HCT116 (cell line): ENCODE results near the gene COL12A1. TPM values are rescaled to one million over a fixed set of nuclear protein-coding genes. Genes with fewer than 3 reads are reported as not detected.

Experiments used
- ATAC-seq: fragments of 200-7000 bp; cut with Tn5 transposase; 2 replicates; pipeline ENCODE4 v1.9.1; 2020; ENCODE audit warnings: mild to moderate bottlenecking, moderate library complexity
- BruUV-seq: library from RNA; stranded (reverse); fragments of 400-500 nt; replicated peaks from 2 replicates; lab custom pipeline; 2021; lab: Mats Ljungman, UMichigan
- CTCF ChIA-PET: fragments of 300-600 bp; sonication (Branson Sonifier 250); formaldehyde crosslinking; loops from one replicate; lab custom pipeline; 2021; ENCODE audit warnings: antibody characterized with exemption; lab: Charles Lee
- POLR2A ChIA-PET: fragments of 300-600, 350-600 bp; sonication (Branson Sonifier 250); formaldehyde crosslinking; loops from one replicate; lab custom pipeline; 2021; ENCODE audit warnings: antibody characterized with exemption; lab: Charles Lee
- RAD21 ChIA-PET, 2 experiments: fragments of 300-600 bp; sonication (Branson Sonifier 250); formaldehyde crosslinking; loops; one replicate each; lab custom pipeline; 2023; ENCODE audit warnings: low total read pairs in 2 of 2; ENCODE audit not compliant: uncharacterized antibody in 2 of 2, unreplicated experiment in 2 of 2, low non-redundant PET in 1 of 2; lab: Charles Lee
- DNase-seq: peaks from one replicate; pipeline ENCODE4 v3.0.0-alpha.2; 2010; ENCODE audit warnings: low read depth, low spot score
- H2AFZ ChIP-seq: fragments of 200-600 bp; shearing (Covaris generic), sonication (generic); 2 replicates; pipeline ENCODE4 v1.6.1; 2017; ENCODE audit warnings: low read depth, mixed run types, mixed read lengths, antibody characterized with exemption, low read length; ENCODE audit not compliant: poor library complexity, severe bottlenecking
- H3K27ac ChIP-seq: 2 replicates; pipeline ENCODE4 v1.5.1; 2012; ENCODE audit warnings: low read depth, low read length
- H3K27me3 ChIP-seq: fragments of 200-600 bp; sonication (generic); 2 replicates; pipeline ENCODE4 v1.6.1; 2016; ENCODE audit warnings: mixed run types, low read length, mixed read lengths; ENCODE audit not compliant: insufficient read depth
- H3K36me3 ChIP-seq, 2 experiments: fragments of 200-500 bp in 1 of 2; fragments of 200-600 bp in 1 of 2; sonication (Bioruptor generic) in 1 of 2; sonication (generic) in 1 of 2; 2 replicates each; pipeline versions ENCODE4 v1.5.1 to v1.6.1; 2014 to 2016; ENCODE audit warnings: low read length in 2 of 2, inconsistent platforms in 1 of 2, mixed read lengths in 1 of 2, mixed run types in 1 of 2; ENCODE audit not compliant: insufficient read depth in 2 of 2, control insufficient read depth in 1 of 2
- H3K4me1 ChIP-seq, 2 experiments: fragments of 200-600 bp in 1 of 2; sonication (generic) in 1 of 2; 2 replicates each; pipeline versions ENCODE4 v1.5.1 to v1.6.1; 2012 to 2017; ENCODE audit warnings: low read length in 2 of 2, inconsistent platforms in 1 of 2, mild to moderate bottlenecking in 1 of 2, mixed read lengths in 1 of 2, mixed run types in 1 of 2, moderate library complexity in 1 of 2; ENCODE audit not compliant: insufficient read depth in 2 of 2, control insufficient read depth in 1 of 2
- H3K4me2 ChIP-seq: fragments of 200-600 bp; sonication (generic); 2 replicates; pipeline ENCODE4 v1.6.1; 2017; ENCODE audit warnings: mixed run types, low read length, mixed read lengths
- H3K4me3 ChIP-seq, 2 experiments: fragments of 200-600 bp in 1 of 2; sonication (generic) in 1 of 2; replicated peaks in 1 of 2; 2 replicates each; pipeline ENCODE4 v1.5.1; 2011 to 2016; ENCODE audit warnings: low read length in 2 of 2, control low read depth in 1 of 2, low read depth in 1 of 2, mild to moderate bottlenecking in 1 of 2, mixed read lengths in 1 of 2, mixed run types in 1 of 2
- H3K79me2 ChIP-seq: fragments of 200-600 bp; sonication (generic); 2 replicates; pipeline ENCODE4 v1.6.1; 2017; ENCODE audit warnings: mild to moderate bottlenecking, mixed run types, low read length, moderate library complexity, mixed read lengths; ENCODE audit not compliant: insufficient read depth
- H3K9ac ChIP-seq: fragments of 200-600 bp; sonication (generic); 2 replicates; pipeline ENCODE4 v1.6.1; 2016; ENCODE audit warnings: low read length, mixed read lengths
- H3K9me2 ChIP-seq: fragments of 200-600 bp; sonication (generic), shearing (Covaris generic); 2 replicates; pipeline ENCODE4 v1.6.1; 2017; ENCODE audit warnings: mixed run types, mild to moderate bottlenecking, moderate library complexity; ENCODE audit not compliant: insufficient read depth
- H3K9me3 ChIP-seq, 2 experiments: fragments of 200-500 bp in 1 of 2; fragments of 200-600 bp in 1 of 2; sonication (Bioruptor generic) in 1 of 2; sonication (generic) in 1 of 2; 2 replicates each; pipeline ENCODE4 v1.6.1; 2014 to 2017; ENCODE audit warnings: low read length in 2 of 2, mixed read lengths in 2 of 2, inconsistent platforms in 1 of 2, low read depth in 1 of 2, mild to moderate bottlenecking in 1 of 2, mixed run types in 1 of 2, moderate library complexity in 1 of 2; ENCODE audit not compliant: control insufficient read depth in 1 of 2, insufficient read depth in 1 of 2
- H4K20me1 ChIP-seq: fragments of 200-600 bp; sonication (generic), shearing (Covaris generic); 2 replicates; pipeline ENCODE4 v1.6.1; 2017; ENCODE audit warnings: mixed run types, mild to moderate bottlenecking, moderate library complexity; ENCODE audit not compliant: insufficient read depth
- CEBPB ChIP-seq: IDR thresholded peaks from 2 replicates; pipeline ENCODE4 v1.6.1; 2012; ENCODE audit warnings: low read depth
- JUND ChIP-seq: IDR thresholded peaks from 2 replicates; pipeline ENCODE4 v1.6.1; 2012
- POLR2A ChIP-seq: IDR thresholded peaks from 2 replicates; pipeline ENCODE4 v1.7.0; 2011; ENCODE audit warnings: borderline replicate concordance; ENCODE audit not compliant: insufficient read depth, insufficient read length; ENCODE audit errors: extremely low read depth
- SRF ChIP-seq: IDR thresholded peaks from 2 replicates; pipeline ENCODE4 v1.6.1; 2012; ENCODE audit warnings: low read depth
- ZNF274 ChIP-seq: fragments of 200-500 bp; sonication (Bioruptor generic); IDR thresholded peaks from 2 replicates; pipeline ENCODE4 v1.6.1; 2014; ENCODE audit warnings: mild to moderate bottlenecking, low read depth, low read length, inconsistent platforms
- intact Hi-C: fragments of 100-400 bp; cut with micrococcal nuclease; formaldehyde crosslinking; loops from 2 replicates; pipeline ENCODE4 v1.10.0; 2022
- total RNA-seq: library from RNA; stranded (reverse); gene quantifications from one replicate; pipeline ENCODE4 v1.2.1, GENCODE V29; 2021; ENCODE audit not compliant: unreplicated experiment
- TF ChIP-seq, protein P1 (sequence below): IDR thresholded peaks from 2 replicates; pipeline ENCODE4 v1.6.1; 2012
- TF ChIP-seq, protein P2 (sequence below): IDR thresholded peaks from 2 replicates; pipeline ENCODE4 v1.6.1; 2012; ENCODE audit warnings: low read depth
- TF ChIP-seq, protein P3 (sequence below), 3 experiments: fragments of 200-600 bp in 1 of 3; sonication (generic) in 1 of 3; IDR thresholded peaks in 2 of 3; conservative IDR thresholded peaks in 1 of 3; 2 replicates each; pipeline ENCODE4 v1.5.1; 2012 to 2017; ENCODE audit warnings: low read depth in 2 of 3, low read length in 2 of 3, antibody characterized with exemption in 1 of 3, borderline replicate concordance in 1 of 3, control low read depth in 1 of 3, mild to moderate bottlenecking in 1 of 3, mixed read lengths in 1 of 3, mixed run types in 1 of 3, moderate library complexity in 1 of 3; ENCODE audit not compliant: insufficient read depth in 1 of 3

Gene COL12A1
- total RNA-seq, 1 experiment from 2014 or later, result 23.5 TPM

DNA sequence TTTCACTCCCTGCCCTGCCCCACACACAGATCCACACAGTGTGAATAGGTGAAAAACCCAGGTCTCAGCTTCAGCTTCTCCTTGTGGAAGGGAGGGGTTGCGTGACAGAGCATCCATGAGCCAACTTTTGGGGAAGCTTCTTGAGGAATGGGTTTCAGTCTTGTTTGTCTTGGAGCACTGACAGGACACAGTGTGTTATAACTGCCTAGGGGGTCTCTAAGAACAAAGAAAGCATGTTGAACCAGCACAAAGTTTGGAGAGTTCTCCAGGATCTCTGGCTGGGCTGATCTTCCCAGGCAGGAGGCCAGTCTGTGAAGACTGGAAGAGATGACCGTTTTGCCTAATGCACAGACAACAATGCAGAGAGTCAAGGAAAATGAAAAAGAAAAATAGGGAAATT, 164.5 kb downstream of the COL12A1 start:
- Histone ChIP-seq H3K9me2 (no peaks in the 10 kb centered on the region), H3K4me2 (no peak overlapping the region), H4K20me1 (no peaks in the 10 kb centered on the region), H3K9ac (no peak overlapping the region), H3K4me3 (no peak overlapping the region), H3K27me3 (no peaks in the 10 kb centered on the region), H3K4me1 (no peaks in the 10 kb centered on the region), H3K9me3 (no peaks in the 10 kb centered on the region), H2AFZ (no peak overlapping the region), H3K79me2 (no peaks in the 10 kb centered on the region), H3K36me3 (no peaks in the 10 kb centered on the region)
- no TSS peak for BruUV-seq
- RAD21 ChIA-PET, result no interaction called here
- ATAC-seq, result no peak
- CTCF ChIA-PET, result no interaction called here
- TF ChIP-seq ZNF274, result no peak
- no peak for TF ChIP-seq SRF
- TF ChIP-seq, protein P1, sequence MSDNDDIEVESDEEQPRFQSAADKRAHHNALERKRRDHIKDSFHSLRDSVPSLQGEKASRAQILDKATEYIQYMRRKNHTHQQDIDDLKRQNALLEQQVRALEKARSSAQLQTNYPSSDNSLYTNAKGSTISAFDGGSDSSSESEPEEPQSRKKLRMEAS, result no peak
- TF ChIP-seq, protein P2, sequence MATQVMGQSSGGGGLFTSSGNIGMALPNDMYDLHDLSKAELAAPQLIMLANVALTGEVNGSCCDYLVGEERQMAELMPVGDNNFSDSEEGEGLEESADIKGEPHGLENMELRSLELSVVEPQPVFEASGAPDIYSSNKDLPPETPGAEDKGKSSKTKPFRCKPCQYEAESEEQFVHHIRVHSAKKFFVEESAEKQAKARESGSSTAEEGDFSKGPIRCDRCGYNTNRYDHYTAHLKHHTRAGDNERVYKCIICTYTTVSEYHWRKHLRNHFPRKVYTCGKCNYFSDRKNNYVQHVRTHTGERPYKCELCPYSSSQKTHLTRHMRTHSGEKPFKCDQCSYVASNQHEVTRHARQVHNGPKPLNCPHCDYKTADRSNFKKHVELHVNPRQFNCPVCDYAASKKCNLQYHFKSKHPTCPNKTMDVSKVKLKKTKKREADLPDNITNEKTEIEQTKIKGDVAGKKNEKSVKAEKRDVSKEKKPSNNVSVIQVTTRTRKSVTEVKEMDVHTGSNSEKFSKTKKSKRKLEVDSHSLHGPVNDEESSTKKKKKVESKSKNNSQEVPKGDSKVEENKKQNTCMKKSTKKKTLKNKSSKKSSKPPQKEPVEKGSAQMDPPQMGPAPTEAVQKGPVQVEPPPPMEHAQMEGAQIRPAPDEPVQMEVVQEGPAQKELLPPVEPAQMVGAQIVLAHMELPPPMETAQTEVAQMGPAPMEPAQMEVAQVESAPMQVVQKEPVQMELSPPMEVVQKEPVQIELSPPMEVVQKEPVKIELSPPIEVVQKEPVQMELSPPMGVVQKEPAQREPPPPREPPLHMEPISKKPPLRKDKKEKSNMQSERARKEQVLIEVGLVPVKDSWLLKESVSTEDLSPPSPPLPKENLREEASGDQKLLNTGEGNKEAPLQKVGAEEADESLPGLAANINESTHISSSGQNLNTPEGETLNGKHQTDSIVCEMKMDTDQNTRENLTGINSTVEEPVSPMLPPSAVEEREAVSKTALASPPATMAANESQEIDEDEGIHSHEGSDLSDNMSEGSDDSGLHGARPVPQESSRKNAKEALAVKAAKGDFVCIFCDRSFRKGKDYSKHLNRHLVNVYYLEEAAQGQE, result no peak
- no peak for TF ChIP-seq CEBPB
- no peak for TF ChIP-seq POLR2A
- TF ChIP-seq, protein P3, sequence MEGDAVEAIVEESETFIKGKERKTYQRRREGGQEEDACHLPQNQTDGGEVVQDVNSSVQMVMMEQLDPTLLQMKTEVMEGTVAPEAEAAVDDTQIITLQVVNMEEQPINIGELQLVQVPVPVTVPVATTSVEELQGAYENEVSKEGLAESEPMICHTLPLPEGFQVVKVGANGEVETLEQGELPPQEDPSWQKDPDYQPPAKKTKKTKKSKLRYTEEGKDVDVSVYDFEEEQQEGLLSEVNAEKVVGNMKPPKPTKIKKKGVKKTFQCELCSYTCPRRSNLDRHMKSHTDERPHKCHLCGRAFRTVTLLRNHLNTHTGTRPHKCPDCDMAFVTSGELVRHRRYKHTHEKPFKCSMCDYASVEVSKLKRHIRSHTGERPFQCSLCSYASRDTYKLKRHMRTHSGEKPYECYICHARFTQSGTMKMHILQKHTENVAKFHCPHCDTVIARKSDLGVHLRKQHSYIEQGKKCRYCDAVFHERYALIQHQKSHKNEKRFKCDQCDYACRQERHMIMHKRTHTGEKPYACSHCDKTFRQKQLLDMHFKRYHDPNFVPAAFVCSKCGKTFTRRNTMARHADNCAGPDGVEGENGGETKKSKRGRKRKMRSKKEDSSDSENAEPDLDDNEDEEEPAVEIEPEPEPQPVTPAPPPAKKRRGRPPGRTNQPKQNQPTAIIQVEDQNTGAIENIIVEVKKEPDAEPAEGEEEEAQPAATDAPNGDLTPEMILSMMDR (IDR thresholded peaks at IDR 0.05 in 2 of 3, conservative IDR thresholded peaks at IDR 0.05 in 1 of 3; ENCODE audit: borderline replicate concordance in 1 of 3, insufficient read depth in 1 of 3, low read depth in 2 of 3, low read length in 2 of 3), result no peak
- no peak for TF ChIP-seq JUND
- TF ChIP-seq, all 23 proteins: peak for 0
- POLR2A ChIA-PET, result no interaction called here
- no peak for DNase-seq
- intact Hi-C loops, result no loop called here
- H3K27ac ChIP-seq, result no peak overlapping the region

Other genes with a start within 250 kb of the COL12A1 start
- gene COX7A2, start 37.7 kb upstream of the COL12A1 start, total RNA-seq, result 600 TPM
- 73.4 TPM for gene TMEM30A, start 78.7 kb upstream of the COL12A1 start, total RNA-seq